Measurements from ENCODE around the gene WDR93.

Gene WDR93

DNA sequence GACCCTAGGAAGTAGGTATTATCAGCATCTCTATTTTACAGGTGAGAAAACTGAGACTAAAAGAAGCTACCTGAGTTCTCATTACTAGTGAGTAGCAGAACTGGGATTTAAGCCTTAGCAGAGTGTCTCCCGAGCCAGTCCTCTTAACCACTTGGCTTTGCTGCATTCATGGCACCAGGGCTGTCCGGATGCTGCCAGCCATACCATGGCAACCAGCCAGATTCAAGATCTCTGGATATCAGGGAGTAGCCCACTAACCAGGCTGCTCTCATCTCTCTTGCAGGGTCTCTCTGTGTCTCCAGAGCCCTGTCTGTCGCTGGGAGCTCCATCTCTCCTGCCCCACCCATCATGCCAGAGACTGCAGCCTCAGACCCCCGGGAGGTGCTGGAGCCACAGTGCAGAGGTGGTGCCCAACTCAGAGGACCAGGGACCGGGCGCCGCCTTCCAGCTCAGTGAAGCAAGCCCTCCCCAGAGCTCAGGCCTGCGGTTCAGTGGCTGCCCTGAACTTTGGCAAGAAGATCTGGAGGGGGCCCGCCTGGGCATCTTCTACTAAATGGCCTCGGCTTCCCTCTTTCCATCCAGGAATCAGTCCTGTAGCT, 87.3 kb downstream of the WDR93 start:
- Histone ChIP-seq H4K20me1 (ENCODE audit: control insufficient read depth, insufficient read depth, low read depth, low read length) (no peaks in the 10 kb centered on the region), H3K4me3 (ENCODE audit: low read length) (no peak overlapping the region), H3K27me3 (ENCODE audit: control insufficient read depth, low read length) (no peaks in the 10 kb centered on the region; the same call in none of the 2 replicates), H3K27ac (ENCODE audit: low read depth, low read length) (no peak overlapping the region), H3K79me2 (ENCODE audit: control insufficient read depth, low read length) (no peaks in the 10 kb centered on the region), H3K36me3 (ENCODE audit: control insufficient read depth, low read length) (no peaks in the 10 kb centered on the region), H3K4me2 (ENCODE audit: low read length) (no peak overlapping the region), H3K9me3 (ENCODE audit: control insufficient read depth, insufficient read depth, low read length) (no peaks in the 10 kb centered on the region), H3K9me2 (replicated peaks; ENCODE audit: control insufficient read depth, low read length) (no peaks in the 10 kb centered on the region), H3K4me1 (ENCODE audit: control insufficient read depth, low read length) (no peaks in the 10 kb centered on the region), H3F3A (ENCODE audit: control insufficient read depth, insufficient read depth) (no peaks in the 10 kb centered on the region)
- TF ChIP-seq CTCF (IDR thresholded peaks at IDR 0.05; ENCODE audit: low read depth, low read length, poor library complexity, severe bottlenecking) (no peak), EZH2phosphoT487 (IDR thresholded peaks at IDR 0.05; ENCODE audit: borderline replicate concordance, low read length) (no peak)

DNA sequence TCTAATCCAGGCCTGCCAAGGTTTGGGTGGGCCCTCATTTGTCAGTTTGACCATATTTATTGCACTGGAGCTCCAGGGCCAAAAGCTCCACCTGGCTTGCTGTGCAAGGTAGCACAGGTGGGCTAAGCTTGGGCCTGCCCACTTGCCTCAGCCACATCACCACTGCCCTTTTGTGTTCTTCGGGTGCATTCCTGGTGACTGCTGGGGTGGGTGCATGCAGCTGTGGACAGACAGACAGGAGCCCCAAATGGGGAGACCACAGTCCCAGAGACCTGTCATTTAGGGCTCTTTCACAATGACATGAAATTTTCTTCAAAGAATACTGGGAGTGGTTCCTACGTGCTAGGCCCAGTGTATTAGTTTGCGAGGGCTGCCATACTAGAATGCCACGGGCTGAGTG, 88.2 kb downstream of the WDR93 start:
- H4K20me1 ChIP-seq (ENCODE audit: control insufficient read depth, insufficient read depth, low read depth, low read length), result no peaks in the 10 kb centered on the region
- H3F3A ChIP-seq (ENCODE audit: control insufficient read depth, insufficient read depth), result no peaks in the 10 kb centered on the region
- no peak overlapping the region for H3K27ac ChIP-seq (ENCODE audit: low read depth, low read length)
- H3K36me3 ChIP-seq (ENCODE audit: control insufficient read depth, low read length), result no peaks in the 10 kb centered on the region
- no peaks in the 10 kb centered on the region for H3K79me2 ChIP-seq (ENCODE audit: control insufficient read depth, low read length)
- no peaks in the 10 kb centered on the region for H3K9me3 ChIP-seq (ENCODE audit: control insufficient read depth, insufficient read depth, low read length)
- no peak overlapping the region for H3K4me2 ChIP-seq (ENCODE audit: low read length)
- no peak for TF ChIP-seq EZH2phosphoT487 (IDR thresholded peaks at IDR 0.05; ENCODE audit: borderline replicate concordance, low read length)
- no peak overlapping the region for H3K4me3 ChIP-seq (ENCODE audit: low read length)
- no peaks in the 10 kb centered on the region; the same call in none of the 2 replicates for H3K27me3 ChIP-seq (ENCODE audit: control insufficient read depth, low read length)
- no peaks in the 10 kb centered on the region for H3K9me2 ChIP-seq (replicated peaks; ENCODE audit: control insufficient read depth, low read length)
- no peaks in the 10 kb centered on the region for H3K4me1 ChIP-seq (ENCODE audit: control insufficient read depth, low read length)

DNA sequence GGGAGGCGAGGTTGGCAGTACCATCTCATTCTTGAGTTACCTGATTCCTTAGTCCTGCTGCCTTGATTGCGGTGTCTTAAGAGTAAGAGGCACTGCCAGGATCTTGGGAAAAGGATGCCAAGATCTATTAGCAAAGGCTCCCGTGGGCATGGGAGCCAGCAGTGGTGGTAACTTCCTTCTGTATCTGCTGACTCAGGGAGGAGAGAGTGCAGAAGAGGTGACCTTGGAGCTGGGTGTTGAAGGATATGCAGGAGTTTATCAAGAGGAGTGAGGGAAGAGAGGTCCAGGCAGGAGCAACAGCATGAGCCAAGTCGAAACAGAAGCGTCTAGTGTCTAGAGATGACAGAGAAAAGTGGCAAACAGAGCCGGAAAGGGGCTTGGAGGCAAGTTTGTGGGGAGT, 90.0 kb downstream of the WDR93 start:
- H3K9me3 ChIP-seq (ENCODE audit: control insufficient read depth, insufficient read depth, low read length), result no peaks in the 10 kb centered on the region
- H3K27me3 ChIP-seq (ENCODE audit: control insufficient read depth, low read length), result no peaks in the 10 kb centered on the region; the same call in none of the 2 replicates
- H3F3A ChIP-seq (ENCODE audit: control insufficient read depth, insufficient read depth), result no peaks in the 10 kb centered on the region
- H3K4me1 ChIP-seq (ENCODE audit: control insufficient read depth, low read length), result no peaks in the 10 kb centered on the region
- no peak overlapping the region for H3K4me2 ChIP-seq (ENCODE audit: low read length)
- no peaks in the 10 kb centered on the region for H3K79me2 ChIP-seq (ENCODE audit: control insufficient read depth, low read length)
- H3K27ac ChIP-seq (ENCODE audit: low read depth, low read length), result no peak overlapping the region
- TF ChIP-seq EZH2phosphoT487 (IDR thresholded peaks at IDR 0.05; ENCODE audit: borderline replicate concordance, low read length) (no peak), CTCF (IDR thresholded peaks at IDR 0.05; ENCODE audit: low read depth, low read length, poor library complexity, severe bottlenecking) (no peak)
- H3K36me3 ChIP-seq (ENCODE audit: control insufficient read depth, low read length), result no peaks in the 10 kb centered on the region
- no peaks in the 10 kb centered on the region for H4K20me1 ChIP-seq (ENCODE audit: control insufficient read depth, insufficient read depth, low read depth, low read length)
- no peaks in the 10 kb centered on the region for H3K9me2 ChIP-seq (replicated peaks; ENCODE audit: control insufficient read depth, low read length)
- no peak overlapping the region for H3K4me3 ChIP-seq (ENCODE audit: low read length)

- Histone ChIP-seq H4K20me1 (ENCODE audit: control insufficient read depth, insufficient read depth, low read depth, low read length) (no peaks in the 10 kb centered on the region), H3K9me2 (replicated peaks; ENCODE audit: control insufficient read depth, low read length) (no peaks in the 10 kb centered on the region), H3K27me3 (ENCODE audit: control insufficient read depth, low read length) (no peaks in the 10 kb centered on the region; the same call in none of the 2 replicates), H3F3A (ENCODE audit: control insufficient read depth, insufficient read depth) (no peaks in the 10 kb centered on the region), H3K36me3 (ENCODE audit: control insufficient read depth, low read length) (no peaks in the 10 kb centered on the region), H3K9me3 (ENCODE audit: control insufficient read depth, insufficient read depth, low read length) (no peaks in the 10 kb centered on the region), H3K4me1 (ENCODE audit: control insufficient read depth, low read length) (no peaks in the 10 kb centered on the region), H3K4me3 (ENCODE audit: low read length) (no peak overlapping the region), H3K27ac (ENCODE audit: low read depth, low read length) (no peak overlapping the region), H3K4me2 (ENCODE audit: low read length) (no peak overlapping the region), H3K79me2 (ENCODE audit: control insufficient read depth, low read length) (no peaks in the 10 kb centered on the region)
- TF ChIP-seq CTCF (IDR thresholded peaks at IDR 0.05; ENCODE audit: low read depth, low read length, poor library complexity, severe bottlenecking) (no peak), EZH2phosphoT487 (IDR thresholded peaks at IDR 0.05; ENCODE audit: borderline replicate concordance, low read length) (no peak)
These were observed 90.4 kb downstream of the WDR93 start for GRCh38 chr15:89781055-89781454.
